ENCODE results near the gene HECW1.

The HECW1 gene

GRCh38 chr7:43612599-43613589, 500.4 kb downstream of the HECW1 start:
- DNase-seq (ENCODE audit: low read depth), result no peak
